ENCODE measurements around the gene KCNIP4.

DNA sequence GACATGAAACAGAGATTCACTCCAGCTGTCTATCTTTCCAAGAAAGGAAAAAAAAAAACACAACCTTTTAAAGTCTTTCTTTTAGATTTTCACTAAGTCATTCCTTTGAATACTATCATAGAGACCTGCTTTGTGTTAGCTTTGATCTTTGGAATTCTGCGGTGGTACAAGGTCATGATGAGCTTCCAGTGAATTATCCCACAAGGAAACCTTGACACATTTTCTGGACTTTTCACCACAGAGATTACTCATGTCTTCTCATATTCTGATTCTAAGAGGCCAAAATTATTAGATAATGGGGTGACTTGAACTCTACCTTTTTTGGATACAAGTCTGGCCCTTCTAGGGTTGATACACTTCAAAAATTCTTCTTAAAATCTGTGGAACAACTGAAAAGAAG, 1046.7 kb downstream of the KCNIP4 start:
- TF ChIP-seq, protein P1, sequence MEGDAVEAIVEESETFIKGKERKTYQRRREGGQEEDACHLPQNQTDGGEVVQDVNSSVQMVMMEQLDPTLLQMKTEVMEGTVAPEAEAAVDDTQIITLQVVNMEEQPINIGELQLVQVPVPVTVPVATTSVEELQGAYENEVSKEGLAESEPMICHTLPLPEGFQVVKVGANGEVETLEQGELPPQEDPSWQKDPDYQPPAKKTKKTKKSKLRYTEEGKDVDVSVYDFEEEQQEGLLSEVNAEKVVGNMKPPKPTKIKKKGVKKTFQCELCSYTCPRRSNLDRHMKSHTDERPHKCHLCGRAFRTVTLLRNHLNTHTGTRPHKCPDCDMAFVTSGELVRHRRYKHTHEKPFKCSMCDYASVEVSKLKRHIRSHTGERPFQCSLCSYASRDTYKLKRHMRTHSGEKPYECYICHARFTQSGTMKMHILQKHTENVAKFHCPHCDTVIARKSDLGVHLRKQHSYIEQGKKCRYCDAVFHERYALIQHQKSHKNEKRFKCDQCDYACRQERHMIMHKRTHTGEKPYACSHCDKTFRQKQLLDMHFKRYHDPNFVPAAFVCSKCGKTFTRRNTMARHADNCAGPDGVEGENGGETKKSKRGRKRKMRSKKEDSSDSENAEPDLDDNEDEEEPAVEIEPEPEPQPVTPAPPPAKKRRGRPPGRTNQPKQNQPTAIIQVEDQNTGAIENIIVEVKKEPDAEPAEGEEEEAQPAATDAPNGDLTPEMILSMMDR (IDR thresholded peaks at IDR 0.05) = no peak
- TF ChIP-seq POLR2A (IDR thresholded peaks at IDR 0.05) = no peak

Measured in transverse colon (tissue), 3 donors.